Stimulated activated naive CD8-positive, alpha-beta T cell treated with anti-CD3 and anti-CD28 coated beads, Interleukin-15, Interleukin-2, amounts not matched to agents 100 ng/mL and 50 ng/mL, for 24 hours (primary cell): ENCODE measurements around the gene CHN2.

Experiments used
- H3K27ac Mint-ChIP-seq: one replicate; pipeline ENCODE4 v1.8.0; 2021; ENCODE audit warnings: mild to moderate bottlenecking, mixed read lengths
- H3K27me3 Mint-ChIP-seq: one replicate; pipeline ENCODE4 v1.8.0; 2021; ENCODE audit warnings: mixed read lengths
- H3K36me3 Mint-ChIP-seq: one replicate; pipeline ENCODE4 v1.8.0; 2021; ENCODE audit warnings: low read depth, mixed read lengths
- H3K4me1 Mint-ChIP-seq: one replicate; pipeline ENCODE4 v1.8.0; 2021; ENCODE audit warnings: low read depth, mixed read lengths
- H3K4me3 Mint-ChIP-seq: one replicate; pipeline ENCODE4 v1.8.0; 2021; ENCODE audit warnings: mild to moderate bottlenecking, mixed read lengths
- H3K9me3 Mint-ChIP-seq: one replicate; pipeline ENCODE4 v1.8.0; 2021; ENCODE audit warnings: mixed read lengths

Gene CHN2

GRCh38 chr7:29325476-29325875 lies 130.9 kb downstream of the CHN2 start:
- H3K4me3 Mint-ChIP-seq = no peak overlapping the region
- no peak overlapping the region for H3K27ac Mint-ChIP-seq
- peaks cover 23% of the 10 kb centered on the region for H3K4me1 Mint-ChIP-seq
- H3K36me3 Mint-ChIP-seq = no peaks in the 10 kb centered on the region
- H3K27me3 Mint-ChIP-seq = no peaks in the 10 kb centered on the region
- H3K9me3 Mint-ChIP-seq = no peaks in the 10 kb centered on the region

GRCh38 chr7:29326864-29327263 lies 132.3 kb downstream of the CHN2 start:
- H3K4me3 Mint-ChIP-seq = no peak overlapping the region
- no peaks in the 10 kb centered on the region for H3K9me3 Mint-ChIP-seq
- no peaks in the 10 kb centered on the region for H3K27me3 Mint-ChIP-seq
- H3K27ac Mint-ChIP-seq = no peak overlapping the region
- peaks cover 20% of the 10 kb centered on the region for H3K4me1 Mint-ChIP-seq
- H3K36me3 Mint-ChIP-seq = no peaks in the 10 kb centered on the region

- Mint-ChIP-seq H3K27ac (no peak overlapping the region), H3K27me3 (no peaks in the 10 kb centered on the region), H3K4me1 (peaks cover 20% of the 10 kb centered on the region), H3K36me3 (no peaks in the 10 kb centered on the region), H3K9me3 (no peaks in the 10 kb centered on the region), H3K4me3 (no peak overlapping the region)
Measured at GRCh38 chr7:29327455-29327854, 132.9 kb downstream of the CHN2 start.

- H3K4me1 Mint-ChIP-seq = peaks cover 20% of the 10 kb centered on the region
- H3K27ac Mint-ChIP-seq = no peak overlapping the region
- no peaks in the 10 kb centered on the region for H3K9me3 Mint-ChIP-seq
- no peaks in the 10 kb centered on the region for H3K27me3 Mint-ChIP-seq
- no peaks in the 10 kb centered on the region for H3K36me3 Mint-ChIP-seq
- no peak overlapping the region for H3K4me3 Mint-ChIP-seq
Measured at GRCh38 chr7:29328045-29328444, 133.5 kb downstream of the CHN2 start.

- H3K9me3 Mint-ChIP-seq = no peaks in the 10 kb centered on the region
- no peak overlapping the region for H3K4me3 Mint-ChIP-seq
- H3K27me3 Mint-ChIP-seq = no peaks in the 10 kb centered on the region
- no peak overlapping the region for H3K27ac Mint-ChIP-seq
- no peaks in the 10 kb centered on the region for H3K36me3 Mint-ChIP-seq
- H3K4me1 Mint-ChIP-seq = peaks cover 20% of the 10 kb centered on the region
Measured at GRCh38 chr7:29328811-29329210, 134.2 kb downstream of the CHN2 start.

- Mint-ChIP-seq H3K4me1 (peaks cover 20% of the 10 kb centered on the region), H3K9me3 (no peaks in the 10 kb centered on the region)
Measured at GRCh38 chr7:29329686-29330085, 135.1 kb downstream of the CHN2 start.

GRCh38 chr7:29330136-29330535 lies 135.6 kb downstream of the CHN2 start:
- Mint-ChIP-seq H3K36me3 (no peaks in the 10 kb centered on the region), H3K27me3 (no peaks in the 10 kb centered on the region), H3K27ac (no peak overlapping the region)

More at GRCh38 chr7:29329686-29330085, 135.1 kb downstream of the CHN2 start:
- Mint-ChIP-seq H3K27ac (no peak overlapping the region), H3K4me3 (no peak overlapping the region), H3K27me3 (no peaks in the 10 kb centered on the region), H3K36me3 (no peaks in the 10 kb centered on the region)

GRCh38 chr7:29331163-29331562 lies 136.6 kb downstream of the CHN2 start:
- peaks cover 20% of the 10 kb centered on the region for H3K4me1 Mint-ChIP-seq
- H3K27me3 Mint-ChIP-seq = no peaks in the 10 kb centered on the region
- H3K36me3 Mint-ChIP-seq = no peaks in the 10 kb centered on the region
- no peaks in the 10 kb centered on the region for H3K9me3 Mint-ChIP-seq
- H3K27ac Mint-ChIP-seq = no peak overlapping the region
- H3K4me3 Mint-ChIP-seq = no peak overlapping the region

More at GRCh38 chr7:29330136-29330535, 135.6 kb downstream of the CHN2 start:
- Mint-ChIP-seq H3K4me3 (no peak overlapping the region), H3K9me3 (no peaks in the 10 kb centered on the region), H3K4me1 (peaks cover 20% of the 10 kb centered on the region)

- Mint-ChIP-seq H3K27me3 (no peaks in the 10 kb centered on the region), H3K4me3 (no peak overlapping the region), H3K9me3 (no peaks in the 10 kb centered on the region), H3K36me3 (no peaks in the 10 kb centered on the region), H3K27ac (no peak overlapping the region), H3K4me1 (peaks cover 26% of the 10 kb centered on the region)
Measured at GRCh38 chr7:29332042-29332811, 137.7 kb downstream of the CHN2 start.

- peaks cover 36% of the 10 kb centered on the region for H3K4me1 Mint-ChIP-seq
- no peaks in the 10 kb centered on the region for H3K9me3 Mint-ChIP-seq
- no peak overlapping the region for H3K4me3 Mint-ChIP-seq
- no peaks in the 10 kb centered on the region for H3K36me3 Mint-ChIP-seq
- H3K27me3 Mint-ChIP-seq = no peaks in the 10 kb centered on the region
- no peak overlapping the region for H3K27ac Mint-ChIP-seq
Measured at GRCh38 chr7:29332875-29333855, 138.6 kb downstream of the CHN2 start.

GRCh38 chr7:29335188-29336083 lies 140.9 kb downstream of the CHN2 start:
- Mint-ChIP-seq H3K36me3 (no peaks in the 10 kb centered on the region), H3K4me1 (peaks cover 19% of the 10 kb centered on the region), H3K27ac (no peak overlapping the region), H3K27me3 (no peaks in the 10 kb centered on the region), H3K4me3 (no peak overlapping the region), H3K9me3 (no peaks in the 10 kb centered on the region)

GRCh38 chr7:29337546-29338116 lies 143.1 kb downstream of the CHN2 start:
- H3K27ac Mint-ChIP-seq = no peak overlapping the region
- H3K4me3 Mint-ChIP-seq = peak overlapping the region; percentile 0
- no peaks in the 10 kb centered on the region for H3K27me3 Mint-ChIP-seq
- H3K36me3 Mint-ChIP-seq = no peaks in the 10 kb centered on the region
- peaks cover 18% of the 10 kb centered on the region for H3K4me1 Mint-ChIP-seq
- H3K9me3 Mint-ChIP-seq = no peaks in the 10 kb centered on the region

- Mint-ChIP-seq H3K4me3 (no peak overlapping the region), H3K27ac (no peak overlapping the region)
Measured at GRCh38 chr7:29340696-29341095, 146.1 kb downstream of the CHN2 start.

GRCh38 chr7:29341156-29341555 lies 146.6 kb downstream of the CHN2 start:
- Mint-ChIP-seq H3K27me3 (no peaks in the 10 kb centered on the region), H3K4me3 (no peak overlapping the region), H3K4me1 (peaks cover 18% of the 10 kb centered on the region), H3K9me3 (no peaks in the 10 kb centered on the region), H3K27ac (no peak overlapping the region), H3K36me3 (no peaks in the 10 kb centered on the region)

More at GRCh38 chr7:29340696-29341095, 146.1 kb downstream of the CHN2 start:
- no peaks in the 10 kb centered on the region for H3K9me3 Mint-ChIP-seq
- H3K27me3 Mint-ChIP-seq = no peaks in the 10 kb centered on the region
- H3K4me1 Mint-ChIP-seq = peaks cover 18% of the 10 kb centered on the region
- no peaks in the 10 kb centered on the region for H3K36me3 Mint-ChIP-seq
